Middle frontal gyrus (tissue), 1 donor: Measurements from ENCODE around the gene ATP12A.
A peak's percentile ranks its signal among the peaks of the same experiment; 100 is the strongest.

ENCODE experiments used
- DNase-seq: peaks from one replicate; pipeline ENCODE4 v3.0.0-alpha.2; 2015; ENCODE audit warnings: low spot score; ENCODE audit errors: extremely low spot score

The ATP12A gene

DNA sequence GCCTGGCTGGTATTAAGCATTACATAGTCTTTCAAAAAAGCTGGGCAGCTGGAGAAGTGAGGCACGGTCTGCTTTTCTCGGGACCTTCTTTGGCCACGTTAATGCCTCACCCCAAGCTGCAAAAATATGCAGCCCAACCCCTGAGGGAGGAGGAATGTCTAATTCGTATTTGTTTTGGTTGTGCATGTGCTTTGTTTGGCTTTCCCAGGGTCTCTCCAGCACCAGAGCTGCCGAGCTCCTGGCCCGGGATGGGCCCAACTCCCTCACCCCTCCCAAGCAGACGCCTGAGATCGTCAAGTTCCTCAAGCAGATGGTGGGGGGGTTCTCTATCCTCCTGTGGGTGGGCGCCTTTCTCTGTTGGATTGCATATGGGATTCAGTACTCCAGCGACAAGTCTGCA is 7.9 kb downstream of the ATP12A start:
- DNase-seq, result no peak

GRCh38 chr13:24688950-24689349 is 8.7 kb downstream of the ATP12A start:
- DNase-seq, result no peak

- no peak for DNase-seq
Observed at GRCh38 chr13:24691381-24691780, 11.2 kb downstream of the ATP12A start.

DNA sequence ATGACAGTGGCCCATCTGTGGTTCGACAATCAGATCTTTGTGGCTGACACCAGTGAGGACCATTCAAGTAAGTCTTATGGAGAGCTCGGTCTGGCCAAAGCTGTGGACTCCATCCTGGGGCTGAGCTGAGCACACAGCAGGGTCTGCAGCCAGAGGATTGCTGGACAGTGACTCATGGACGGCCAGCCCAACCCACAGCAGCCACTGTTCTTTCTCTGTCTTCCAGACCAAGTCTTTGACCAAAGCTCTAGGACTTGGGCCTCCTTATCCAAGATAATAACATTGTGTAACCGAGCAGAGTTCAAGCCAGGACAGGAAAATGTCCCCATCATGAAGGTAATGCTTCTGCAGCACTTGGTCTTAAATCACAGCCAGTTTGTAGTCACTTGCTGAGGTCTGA is 12.4 kb downstream of the ATP12A start:
- DNase-seq, result no peak

DNA sequence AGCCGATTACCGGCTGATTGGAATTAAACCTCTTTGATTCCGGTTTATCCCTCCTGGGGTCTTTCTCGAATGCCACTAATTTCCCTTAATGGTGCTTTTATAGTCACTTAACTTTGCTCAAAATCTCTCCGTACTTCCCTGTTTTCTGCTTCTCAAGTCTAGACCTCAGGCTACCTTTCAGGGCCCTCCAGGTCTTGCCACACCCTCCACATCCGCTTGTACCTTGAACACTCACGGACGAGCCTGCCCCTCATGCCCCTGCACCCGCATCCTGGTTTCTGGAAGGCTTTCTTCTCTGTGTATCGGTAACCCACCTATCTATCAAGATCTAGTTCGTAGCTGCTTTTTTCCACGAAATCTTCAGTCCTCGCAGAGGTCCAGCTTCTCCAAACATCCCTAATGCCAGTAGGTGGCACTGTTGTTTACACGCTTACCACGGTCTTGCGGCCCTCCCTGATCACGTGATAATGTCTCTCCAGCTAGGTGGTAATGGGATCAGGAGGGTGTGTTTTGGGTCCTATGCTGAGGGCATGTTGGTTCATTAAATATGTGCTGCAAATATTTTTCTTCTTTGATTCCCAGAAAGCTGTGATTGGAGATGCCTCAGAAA is 13.8 kb downstream of the ATP12A start:
- DNase-seq, result no peak

- no peak for DNase-seq
Observed at GRCh38 chr13:24694907-24695306, 14.7 kb downstream of the ATP12A start.

DNA sequence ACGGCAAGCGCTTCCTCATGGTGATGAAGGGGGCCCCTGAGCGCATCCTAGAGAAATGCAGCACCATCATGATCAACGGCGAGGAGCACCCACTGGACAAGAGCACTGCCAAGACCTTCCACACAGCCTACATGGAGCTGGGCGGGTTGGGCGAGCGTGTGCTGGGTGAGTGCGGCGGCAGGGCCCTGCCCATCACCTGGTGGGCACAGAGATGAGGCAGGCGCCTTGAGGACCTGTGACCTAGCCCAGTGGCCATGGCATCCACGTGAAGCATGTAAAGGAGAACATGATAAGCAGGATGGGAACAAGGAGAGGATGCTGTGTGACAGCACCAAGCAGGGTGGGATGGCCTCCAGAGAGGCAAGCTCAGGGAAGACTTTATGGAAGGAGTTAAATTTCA is 18.5 kb downstream of the ATP12A start:
- no peak for DNase-seq

- no peak for DNase-seq
Observed at GRCh38 chr13:24699541-24699940, 19.3 kb downstream of the ATP12A start.

GRCh38 chr13:24700539-24700938 is 20.3 kb downstream of the ATP12A start:
- DNase-seq, result no peak

DNA sequence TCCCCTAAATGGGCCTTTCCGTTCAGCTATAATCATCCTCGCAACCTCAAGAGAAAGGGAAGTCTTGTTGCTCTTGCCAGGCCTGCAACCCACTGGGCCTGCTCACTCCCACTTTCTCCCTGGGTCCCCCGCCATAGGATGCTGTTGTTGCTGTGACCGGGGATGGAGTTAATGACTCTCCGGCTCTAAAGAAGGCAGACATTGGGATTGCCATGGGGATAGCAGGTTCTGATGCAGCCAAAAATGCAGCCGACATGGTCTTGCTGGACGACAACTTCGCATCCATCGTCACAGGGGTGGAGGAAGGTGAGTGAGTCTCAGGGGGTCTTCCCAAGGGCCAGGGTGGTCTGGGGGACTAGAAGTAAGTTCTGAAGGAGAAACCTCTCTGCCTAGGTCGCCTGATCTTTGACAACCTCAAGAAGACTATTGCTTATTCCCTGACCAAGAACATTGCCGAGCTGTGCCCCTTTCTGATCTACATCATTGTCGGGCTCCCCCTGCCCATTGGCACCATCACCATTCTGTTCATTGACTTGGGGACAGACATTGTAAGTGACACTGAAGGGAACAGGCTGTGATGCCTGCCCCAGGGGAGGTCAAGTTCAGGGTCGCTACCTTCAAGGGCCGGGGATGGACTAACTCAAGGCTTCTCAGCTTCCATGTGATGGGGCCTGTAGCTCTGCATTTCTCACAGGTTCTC is 26.8 kb downstream of the ATP12A start:
- DNase-seq, result no peak

GRCh38 chr13:24709186-24709913 is 29.1 kb downstream of the ATP12A start:
- DNase-seq, result no peak

- DNase-seq, result no peak
Observed at GRCh38 chr13:24713022-24713421, 32.8 kb downstream of the ATP12A start.

GRCh38 chr13:24716011-24716410 is 35.8 kb downstream of the ATP12A start:
- DNase-seq, result no peak

- DNase-seq, result no peak
Observed at GRCh38 chr13:24716446-24716845, 36.2 kb downstream of the ATP12A start.

DNA sequence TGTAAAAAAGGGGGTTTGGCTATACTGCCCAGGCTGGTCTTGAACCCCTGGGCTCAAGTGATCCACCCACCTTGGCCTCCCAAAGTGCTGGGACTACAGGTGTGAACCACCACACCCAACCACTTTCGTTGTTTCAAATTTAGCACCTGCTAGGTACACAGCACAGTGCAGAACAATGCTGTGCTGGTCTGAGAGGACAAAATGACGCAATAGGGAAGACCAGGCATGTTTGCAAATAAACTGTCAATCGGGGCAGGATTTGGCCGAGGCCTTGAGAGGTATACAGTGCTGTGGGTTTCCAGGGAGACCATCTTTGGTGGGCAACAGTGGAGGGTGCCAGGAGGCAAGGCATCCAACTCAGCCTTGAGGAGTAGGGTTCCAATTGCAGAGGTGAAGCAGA is 37.0 kb downstream of the ATP12A start:
- no peak for DNase-seq

DNA sequence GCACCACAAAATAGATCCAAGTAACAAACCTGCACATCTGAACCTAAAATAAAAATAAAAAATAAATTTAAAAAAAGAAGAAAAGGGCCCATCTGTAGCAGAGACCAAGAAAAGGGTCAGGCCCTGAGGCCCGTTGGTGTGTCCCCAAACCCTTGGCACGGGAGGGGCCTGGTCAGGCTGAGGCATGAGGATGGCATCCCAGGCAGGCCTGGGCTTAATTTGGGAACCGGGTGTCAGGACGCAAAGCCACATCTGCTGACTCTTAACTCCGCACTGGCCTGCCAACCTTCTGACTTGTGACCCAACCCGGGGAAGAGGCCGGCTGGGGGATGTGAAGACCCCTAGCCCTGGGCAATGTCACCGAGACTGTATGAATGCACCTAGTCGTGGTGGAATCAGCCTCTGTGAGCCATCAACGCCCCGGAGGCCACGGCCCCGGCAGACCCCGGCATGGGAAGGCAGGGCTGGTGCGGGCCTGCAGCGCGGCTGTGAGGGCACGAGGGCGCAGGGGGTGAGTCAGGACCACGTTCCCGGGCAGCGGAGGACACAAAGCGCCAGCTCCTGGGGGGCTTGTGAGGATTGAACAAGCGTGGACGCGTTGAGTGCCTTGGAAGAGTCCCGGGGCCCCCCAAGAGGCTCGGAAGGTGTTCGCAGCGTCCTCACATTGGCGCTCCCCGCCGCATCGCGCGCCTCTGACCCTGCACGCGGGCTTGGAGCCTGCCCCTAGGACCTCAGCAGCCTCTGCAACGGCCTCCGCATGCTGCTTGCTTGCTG is 38.2 kb downstream of the ATP12A start:
- DNase-seq, result no peak

GRCh38 chr13:24719139-24719538 is 38.9 kb downstream of the ATP12A start:
- DNase-seq, result no peak

- DNase-seq, result no peak
Observed at GRCh38 chr13:24723206-24723605, 43.0 kb downstream of the ATP12A start.

DNA sequence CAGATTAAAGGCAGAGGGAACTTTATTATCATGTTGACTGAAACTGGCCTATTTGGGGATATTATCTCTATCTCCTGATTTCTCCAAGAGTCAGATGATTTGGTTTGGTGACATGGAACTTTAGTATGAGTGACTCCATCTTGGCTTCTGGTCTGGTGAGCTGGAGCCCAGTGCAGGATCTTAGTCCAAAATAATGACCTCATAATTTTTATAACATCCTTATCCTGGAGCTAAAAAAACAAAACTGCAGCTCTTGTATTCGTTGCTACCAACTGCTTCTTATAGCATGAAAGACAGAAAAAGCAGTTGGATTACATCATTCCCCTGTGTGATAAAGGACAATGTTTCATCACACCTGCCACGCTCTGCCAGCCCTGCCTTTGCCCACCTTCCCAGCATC is 44.5 kb downstream of the ATP12A start:
- no peak for DNase-seq

DNA sequence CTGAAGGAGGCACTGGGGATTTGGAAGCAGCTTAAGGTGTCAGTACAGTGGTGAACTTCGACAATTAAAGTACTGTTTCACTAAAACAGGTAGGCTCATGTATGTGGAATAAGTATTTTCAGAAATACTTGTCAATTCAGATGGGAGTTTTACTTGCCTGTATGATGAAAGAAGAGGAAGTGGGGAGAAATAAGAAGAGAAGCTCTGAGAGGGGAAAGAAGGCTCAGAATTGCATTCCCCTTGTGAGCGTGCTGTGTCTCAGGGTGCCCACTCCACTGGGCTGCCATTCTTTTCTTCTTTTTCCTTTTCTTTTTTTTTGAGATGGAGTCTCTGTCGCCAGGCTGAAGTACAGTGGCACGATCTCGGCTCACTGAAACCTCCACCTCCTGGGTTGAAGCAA is 45.2 kb downstream of the ATP12A start:
- no peak for DNase-seq

DNA sequence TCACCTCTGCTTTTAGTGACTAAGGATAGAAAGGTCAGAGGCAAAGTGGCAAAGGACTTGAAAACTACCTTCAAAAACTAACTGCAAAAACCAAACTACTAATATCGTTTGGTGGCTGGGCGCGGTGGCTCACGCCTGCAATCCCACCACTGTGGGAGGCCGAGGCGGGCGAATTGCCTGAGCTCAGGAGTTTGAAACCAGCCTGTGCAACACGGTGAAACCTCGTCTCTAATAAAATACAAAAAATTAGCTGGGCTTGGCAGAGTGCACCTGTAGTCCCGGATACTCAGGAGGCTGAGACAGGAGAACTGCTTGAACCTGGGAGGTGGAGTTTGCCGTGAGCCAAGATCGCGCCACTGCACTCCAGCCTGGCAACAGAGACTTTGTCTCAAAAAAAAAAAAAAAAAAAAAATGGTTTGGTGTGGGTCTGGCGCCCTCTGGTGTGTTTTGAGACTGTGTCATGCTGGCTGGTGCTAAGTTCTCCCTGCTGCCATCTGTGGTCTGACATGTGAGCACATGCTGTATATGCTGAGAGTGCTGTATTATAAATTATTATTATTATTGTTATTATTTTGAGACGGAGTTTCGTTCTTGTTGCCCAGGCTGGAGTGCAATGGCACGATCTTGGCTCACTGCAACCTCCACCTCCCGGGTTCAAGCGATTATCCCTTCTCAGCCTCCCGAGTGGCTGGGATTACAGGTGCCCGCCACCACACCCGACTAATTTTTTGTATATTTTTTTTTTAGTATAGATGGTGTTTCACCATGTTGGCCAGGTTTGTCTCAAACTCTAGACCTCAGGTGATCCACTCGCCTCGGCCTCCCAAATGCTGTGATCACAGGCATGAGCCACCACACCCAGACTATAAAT is 47.8 kb downstream of the ATP12A start:
- peak; percentile 24 for DNase-seq
